Measurements from ENCODE around the gene TRIO. TPM values are rescaled to one million over a fixed set of nuclear protein-coding genes. Genes with fewer than 3 reads are reported as not detected.

TRIO gene
- total RNA-seq, 1 donor from 2014 or later, result 223 TPM

DNA sequence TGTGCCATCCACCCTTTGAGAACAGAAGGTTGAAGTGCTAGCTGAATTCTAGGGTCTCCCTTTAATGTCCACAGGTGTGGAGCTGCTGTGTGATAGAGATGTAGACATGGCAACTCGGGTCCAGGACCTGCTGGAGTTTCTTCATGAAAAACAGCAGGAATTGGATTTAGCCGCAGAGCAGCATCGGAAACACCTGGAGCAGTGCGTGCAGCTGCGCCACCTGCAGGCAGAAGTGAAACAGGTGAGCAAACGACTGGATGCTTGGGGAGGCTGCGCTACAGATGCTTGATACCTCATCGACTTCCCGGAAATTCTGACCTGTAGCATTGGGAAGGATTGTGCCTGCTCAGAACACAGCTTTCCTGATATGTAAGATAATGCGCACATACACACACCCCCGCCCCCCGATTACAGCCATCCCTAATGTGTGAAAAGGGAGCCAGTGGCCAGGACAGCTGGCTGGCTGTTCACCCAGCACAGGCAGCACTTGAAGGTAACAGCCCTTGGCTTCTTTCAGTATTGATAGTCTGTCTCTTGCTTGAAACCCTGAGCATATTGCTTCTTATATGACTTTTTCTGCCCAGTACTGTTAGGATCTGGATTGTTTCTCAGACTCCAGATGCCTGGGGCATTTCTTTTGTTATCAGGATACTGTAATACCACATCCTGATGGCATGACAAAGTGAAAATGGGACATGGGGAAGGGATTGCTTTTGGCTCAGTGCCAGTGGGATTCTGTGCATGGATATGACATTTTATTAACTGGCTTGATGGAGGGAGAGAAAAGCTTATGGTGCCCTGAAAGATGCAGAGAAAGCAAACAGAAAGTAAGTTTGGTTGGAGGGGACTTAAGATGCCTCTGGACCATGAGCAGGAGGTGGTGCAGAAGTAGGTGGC, 221.7 kb downstream of the TRIO start:
- DNase-seq (no peak), ATAC-seq (ENCODE audit: low read depth) (no peak)
- Mint-ChIP-seq H3K9me3 (no peaks in the 10 kb centered on the region), H3K36me3 (ENCODE audit: low read depth) (peaks cover 93% of the 10 kb centered on the region), H3K27ac (no peak overlapping the region), H3K27me3 (no peaks in the 10 kb centered on the region), H3K4me1 (peaks cover 19% of the 10 kb centered on the region), H3K4me3 (no peak overlapping the region)
- no peak for TF ChIP-seq CTCF (IDR thresholded peaks at IDR 0.05)
- ChIA-PET CTCF (interaction anchor here (0.8 to 4.0 kb wide), 9 partner anchors 9 to 378 kb away, joined by 3 to 32 read pairs (median 4); no protein-coding TSS in a partner anchor), POLR2A (interaction anchor here (0.6 kb wide), 1 partner anchor 209 kb away, joined by 5 read pairs; no protein-coding TSS in a partner anchor)
- intact Hi-C loops (cut with micrococcal nuclease), result loop anchor here (1.0 kb wide), 4 partner anchors 13 to 377 kb away; no protein-coding TSS in a partner anchor

DNA sequence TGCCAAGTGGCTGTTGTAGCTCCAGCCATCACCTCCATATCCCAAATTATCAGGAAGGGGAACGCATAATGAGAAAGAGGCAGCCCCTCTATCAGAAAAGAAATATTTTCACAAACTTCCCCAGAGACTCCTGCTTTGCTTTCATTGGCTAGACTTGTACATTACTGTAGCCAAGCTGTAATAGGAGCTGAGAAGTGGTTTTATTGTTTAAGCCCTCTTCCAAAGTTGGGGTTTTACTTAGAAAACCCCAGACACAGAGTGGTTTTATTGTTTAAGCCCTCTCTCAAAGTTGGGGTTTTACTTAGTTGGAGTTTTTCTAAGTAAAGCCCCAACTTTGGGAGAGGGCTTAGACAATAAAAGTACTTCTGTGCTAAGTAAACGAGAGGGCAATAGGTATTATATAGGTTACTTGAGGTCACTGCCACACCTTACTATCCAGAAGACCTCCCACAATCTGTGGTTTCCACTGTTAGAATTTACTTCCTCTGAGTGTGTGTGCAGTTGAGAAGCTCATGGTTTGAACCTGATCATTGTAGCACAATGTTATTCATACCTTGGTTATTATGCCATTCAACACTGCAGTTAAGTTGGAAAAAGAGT, 222.8 kb downstream of the TRIO start:
- Mint-ChIP-seq H3K27ac (no peak overlapping the region), H3K36me3 (ENCODE audit: low read depth) (peaks cover 93% of the 10 kb centered on the region), H3K4me1 (peaks cover 19% of the 10 kb centered on the region), H3K4me3 (no peak overlapping the region), H3K27me3 (no peaks in the 10 kb centered on the region), H3K9me3 (no peaks in the 10 kb centered on the region)
- intact Hi-C loops (cut with micrococcal nuclease), result no loop called here
- TF ChIP-seq CTCF (IDR thresholded peaks at IDR 0.05), result no peak
- ChIA-PET POLR2A (no interaction called here), CTCF (interaction anchor here (2.5 to 4.0 kb wide), 4 partner anchors 14 to 379 kb away, joined by 12 to 32 read pairs (median 19); no protein-coding TSS in a partner anchor)
- no peak for ATAC-seq (ENCODE audit: low read depth)
- DNase-seq, result no peak

GRCh38 chr5:14366763-14367162, 223.6 kb downstream of the TRIO start:
- CTCF ChIA-PET, result interaction anchor here (2.7 to 4.0 kb wide), 3 partner anchors 15 to 282 kb away, joined by 12 to 32 read pairs (median 26); no protein-coding TSS in a partner anchor
- H3K4me3 Mint-ChIP-seq, result no peak overlapping the region
- H3K27me3 Mint-ChIP-seq, result no peaks in the 10 kb centered on the region
- intact Hi-C loops (cut with micrococcal nuclease), result no loop called here
- H3K9me3 Mint-ChIP-seq, result no peaks in the 10 kb centered on the region
- POLR2A ChIA-PET, result no interaction called here
- TF ChIP-seq CTCF (IDR thresholded peaks at IDR 0.05), result no peak
- DNase-seq, result no peak
- H3K27ac Mint-ChIP-seq, result no peak overlapping the region
- no peak for ATAC-seq (ENCODE audit: low read depth)
- peaks cover 92% of the 10 kb centered on the region for H3K36me3 Mint-ChIP-seq (ENCODE audit: low read depth)
- H3K4me1 Mint-ChIP-seq, result peaks cover 19% of the 10 kb centered on the region

DNA sequence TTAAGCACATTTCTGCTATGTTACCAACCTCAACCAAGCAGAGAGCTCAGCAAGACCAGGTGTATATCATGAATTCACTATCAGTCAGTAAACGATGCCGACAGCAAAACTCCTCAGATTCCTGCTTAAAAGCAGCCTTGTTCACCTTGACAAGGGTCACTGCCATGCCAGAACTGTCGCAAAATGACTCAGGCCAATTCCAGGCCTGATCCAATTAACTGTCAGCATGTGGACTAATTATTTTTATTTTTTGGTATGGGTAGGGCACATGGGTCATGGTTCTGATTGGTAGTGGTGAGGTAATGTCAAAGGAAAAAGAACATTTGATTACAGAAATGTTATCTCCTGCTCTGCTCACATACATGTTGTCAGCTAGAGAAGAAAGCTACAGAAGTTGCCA, 224.2 kb downstream of the TRIO start:
- Mint-ChIP-seq H3K27ac (no peak overlapping the region), H3K27me3 (no peaks in the 10 kb centered on the region), H3K4me3 (no peak overlapping the region), H3K36me3 (ENCODE audit: low read depth) (peaks cover 93% of the 10 kb centered on the region), H3K4me1 (peaks cover 19% of the 10 kb centered on the region), H3K9me3 (no peaks in the 10 kb centered on the region)
- POLR2A ChIA-PET, result no interaction called here
- DNase-seq (no peak), ATAC-seq (ENCODE audit: low read depth) (no peak)
- CTCF ChIA-PET, result interaction anchor here (1.9 to 3.7 kb wide), 2 partner anchors 42 to 281 kb away, joined by 10 to 26 read pairs; no protein-coding TSS in a partner anchor
- TF ChIP-seq CTCF (IDR thresholded peaks at IDR 0.05), result no peak
- intact Hi-C loops (cut with micrococcal nuclease), result no loop called here

DNA sequence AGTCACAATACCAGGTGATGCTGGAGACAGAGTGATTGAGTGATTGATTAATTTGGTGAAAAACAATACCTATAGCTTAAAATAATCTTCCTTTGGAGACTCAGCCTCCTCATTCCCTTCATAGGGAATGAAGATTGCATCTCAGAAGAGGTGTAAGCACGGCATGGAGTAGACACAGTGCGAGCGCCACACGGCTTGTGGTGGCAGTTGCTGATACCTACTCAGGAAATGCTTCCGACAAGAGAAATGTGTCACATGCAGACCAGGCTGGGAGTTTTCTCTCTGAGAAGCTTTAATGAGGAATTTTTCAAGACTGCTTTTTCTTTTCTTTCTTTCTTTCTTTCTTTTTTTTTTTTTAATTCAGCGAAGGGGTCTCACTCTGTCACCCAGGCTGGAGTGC, 226.6 kb downstream of the TRIO start:
- DNase-seq, result no peak
- Mint-ChIP-seq H3K4me1 (peaks cover 22% of the 10 kb centered on the region), H3K27ac (no peak overlapping the region), H3K4me3 (no peak overlapping the region), H3K36me3 (ENCODE audit: low read depth) (peaks cover 94% of the 10 kb centered on the region), H3K27me3 (no peaks in the 10 kb centered on the region), H3K9me3 (no peaks in the 10 kb centered on the region)
- ChIA-PET POLR2A (no interaction called here), CTCF (interaction anchor here (1.8 kb wide), 1 partner anchor 18 kb away, joined by 5 read pairs; no protein-coding TSS in a partner anchor)
- no peak for TF ChIP-seq CTCF (IDR thresholded peaks at IDR 0.05)
- intact Hi-C loops (cut with micrococcal nuclease), result no loop called here
- no peak for ATAC-seq (ENCODE audit: low read depth)
